NB4 (cell line): ENCODE results near the gene NSUN6.

ENCODE experiments used
- CTCF ChIP-seq: IDR thresholded peaks from one replicate; pipeline ENCODE4 v1.5.1; 2012; ENCODE audit warnings: low read depth, low read length
- POLR2A ChIP-seq: IDR thresholded peaks from 2 replicates; pipeline ENCODE4 v1.6.1; 2011; ENCODE audit warnings: mild to moderate bottlenecking; ENCODE audit not compliant: insufficient read length; ENCODE audit errors: extremely low read depth
- TF ChIP-seq, protein P1 (sequence below): IDR thresholded peaks from 2 replicates; pipeline ENCODE4 v1.6.1; 2011; ENCODE audit warnings: low read depth, low read length

DNA sequence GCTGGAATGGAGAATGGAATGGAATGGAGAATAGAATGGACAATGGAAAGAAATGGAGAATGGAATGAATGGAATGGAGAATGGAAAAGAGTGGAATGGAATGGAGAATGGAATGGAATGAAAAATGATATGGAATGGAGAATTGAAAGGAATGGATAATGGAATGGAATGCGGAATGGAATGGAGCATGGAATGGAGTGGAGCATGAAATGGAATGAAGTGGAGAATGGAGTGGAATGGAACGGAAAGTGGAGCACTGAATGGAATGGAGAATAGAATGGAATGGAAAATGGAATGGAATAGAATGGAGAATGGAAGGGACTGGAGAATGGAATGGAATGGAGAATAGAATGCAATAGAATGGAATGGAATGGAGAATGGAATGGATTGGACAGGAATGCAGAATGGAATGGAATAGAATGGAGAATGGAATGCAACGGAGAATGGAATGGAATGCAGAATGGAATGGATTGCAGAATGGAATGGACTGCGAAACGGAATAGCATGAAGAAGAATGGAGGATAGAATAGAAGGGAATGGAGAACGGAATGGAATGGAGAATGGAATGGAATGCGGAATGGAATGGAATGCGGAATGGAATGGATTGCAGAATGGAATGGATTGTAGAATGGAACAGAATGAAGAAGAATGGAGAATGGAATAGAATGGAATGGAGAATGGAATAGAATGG lies 89.4 kb downstream of the NSUN6 start:
- TF ChIP-seq CTCF (no peak), POLR2A (no peak)
- TF ChIP-seq, protein P1, sequence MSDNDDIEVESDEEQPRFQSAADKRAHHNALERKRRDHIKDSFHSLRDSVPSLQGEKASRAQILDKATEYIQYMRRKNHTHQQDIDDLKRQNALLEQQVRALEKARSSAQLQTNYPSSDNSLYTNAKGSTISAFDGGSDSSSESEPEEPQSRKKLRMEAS: no peak
